Gastroesophageal sphincter (tissue), 3 donors: ENCODE measurements around the gene ALDH16A1.

Experiments
- CTCF ChIP-seq, 4 experiments: fragments of 200-600 bp in 2 of 4; fragments of 450-650 bp in 2 of 4; sonication (generic) in 1 of 4; IDR thresholded peaks; one replicate each; pipeline ENCODE4 v1.5.1; 2017 to 2019; ENCODE audit warnings: antibody characterized with exemption in 4 of 4, mild to moderate bottlenecking in 2 of 4, moderate library complexity in 2 of 4
- POLR2A ChIP-seq, 2 donors: fragments of 450-650 bp; IDR thresholded peaks; one replicate each; pipeline ENCODE4 v1.6.1; 2017; ENCODE audit warnings: antibody characterized with exemption in 2 of 2, mild to moderate bottlenecking in 2 of 2, moderate library complexity in 1 of 2
- POLR2AphosphoS5 ChIP-seq: sonication (generic); formaldehyde crosslinking; IDR thresholded peaks from one replicate; pipeline ENCODE4 v1.6.1; 2017; ENCODE audit warnings: antibody characterized with exemption

DNA sequence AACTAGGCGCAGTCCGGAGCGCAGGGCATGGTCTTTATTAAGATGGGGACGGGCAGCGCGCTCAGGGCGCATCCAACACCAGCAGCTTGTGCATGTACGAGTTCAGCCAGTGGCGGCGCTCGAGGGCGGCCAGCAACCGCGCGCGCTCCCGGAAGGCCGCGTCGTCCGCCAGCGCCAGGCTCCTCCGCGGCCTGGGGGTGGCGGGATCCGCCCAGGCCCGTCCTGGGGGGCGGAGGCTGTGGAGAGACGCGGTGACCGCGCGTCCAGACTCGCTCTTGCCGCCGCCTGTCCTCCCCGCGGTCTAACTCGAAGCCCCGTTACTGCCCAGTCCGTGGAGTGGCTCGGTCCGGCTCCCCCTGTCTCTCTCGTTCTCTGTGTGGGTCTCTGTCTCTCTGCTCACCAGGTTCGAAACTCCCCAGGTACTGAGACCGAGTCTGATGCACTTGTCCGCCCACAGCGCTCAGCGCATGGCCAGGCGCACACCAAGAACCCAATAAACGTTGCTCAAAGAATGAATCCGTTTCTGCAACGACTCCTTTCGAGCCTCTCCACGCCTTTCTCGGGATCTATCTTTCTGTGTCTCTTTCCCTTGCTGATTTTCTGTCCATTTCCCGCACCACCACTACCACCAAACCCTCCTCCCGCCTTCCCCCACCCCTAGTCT lies 30.5 kb upstream of the ALDH16A1 start:
- TF ChIP-seq POLR2AphosphoS5 (no peak), POLR2A (IDR thresholded peaks at IDR 0.05) (no peak), CTCF (IDR thresholded peaks at IDR 0.05) (peak in 2 of 4 experiments; percentile 41 to 54)
